Activated naive CD4-positive, alpha-beta T cell treated with anti-CD3 and anti-CD28 coated beads for 36 hours (primary cell): ENCODE measurements around the gene SLC28A3. TPM values are rescaled to one million over a fixed set of nuclear protein-coding genes. Genes with fewer than 3 reads are reported as not detected.

Experiments
- CTCF ChIA-PET: fragments of 350-600 bp; sonication (Branson Sonifier 250); formaldehyde crosslinking; loops from one replicate; lab custom pipeline; 2021; ENCODE audit warnings: antibody characterized with exemption; lab: Charles Lee
- DNase-seq: peaks from one replicate; pipeline ENCODE4 v3.0.0-alpha.2; 2020
- H3K27ac Mint-ChIP-seq: one replicate; pipeline ENCODE4 v1.8.0; 2021; ENCODE audit warnings: mild to moderate bottlenecking, mixed read lengths
- H3K27me3 Mint-ChIP-seq: one replicate; pipeline ENCODE4 v1.8.0; 2021; ENCODE audit warnings: low read depth, mixed read lengths
- H3K36me3 Mint-ChIP-seq: one replicate; pipeline ENCODE4 v1.8.0; 2021; ENCODE audit warnings: low read depth, mixed read lengths
- H3K4me1 Mint-ChIP-seq: one replicate; pipeline ENCODE4 v1.8.0; 2021; ENCODE audit warnings: low read depth, mixed read lengths
- H3K4me3 Mint-ChIP-seq: one replicate; pipeline ENCODE4 v1.8.0; 2021; ENCODE audit warnings: mild to moderate bottlenecking, moderate library complexity, mixed read lengths
- H3K9me3 Mint-ChIP-seq: one replicate; pipeline ENCODE4 v1.8.0; 2021; ENCODE audit warnings: mixed read lengths
- intact Hi-C: fragments of 100-400 bp; cut with micrococcal nuclease; formaldehyde crosslinking; loops from one replicate; pipeline ENCODE4 v1.15.1; 2023
- total RNA-seq, 2 experiments: library from RNA; stranded (reverse); gene quantifications; one replicate each; pipeline ENCODE4 v1.2.3, GENCODE V29; 2021

SLC28A3 gene
- total RNA-seq, 2 experiments from 2014 or later = 0.32 to 0.33 TPM

GRCh38 chr9:84338792-84339191, 1.8 kb downstream of the SLC28A3 start:
- H3K4me3 Mint-ChIP-seq = no peak overlapping the region
- no peaks in the 10 kb centered on the region for H3K4me1 Mint-ChIP-seq
- H3K36me3 Mint-ChIP-seq = no peaks in the 10 kb centered on the region
- intact Hi-C loops = no loop called here
- H3K27ac Mint-ChIP-seq = no peak overlapping the region
- no peak for DNase-seq
- CTCF ChIA-PET = no interaction called here
- no peaks in the 10 kb centered on the region for H3K27me3 Mint-ChIP-seq
- no peaks in the 10 kb centered on the region for H3K9me3 Mint-ChIP-seq

- H3K36me3 Mint-ChIP-seq = no peaks in the 10 kb centered on the region
- no peak for DNase-seq
- intact Hi-C loops = no loop called here
- no peaks in the 10 kb centered on the region for H3K27me3 Mint-ChIP-seq
- no peaks in the 10 kb centered on the region for H3K9me3 Mint-ChIP-seq
- CTCF ChIA-PET = no interaction called here
- H3K27ac Mint-ChIP-seq = no peak overlapping the region
- no peaks in the 10 kb centered on the region for H3K4me1 Mint-ChIP-seq
- H3K4me3 Mint-ChIP-seq = no peak overlapping the region
Measured at GRCh38 chr9:84337252-84337651, 3.3 kb downstream of the SLC28A3 start.

- CTCF ChIA-PET = no interaction called here
- Mint-ChIP-seq H3K9me3 (peaks cover 8% of the 10 kb centered on the region), H3K27me3 (peaks cover 9% of the 10 kb centered on the region), H3K4me1 (no peaks in the 10 kb centered on the region), H3K4me3 (no peak overlapping the region), H3K36me3 (no peaks in the 10 kb centered on the region), H3K27ac (no peak overlapping the region)
- intact Hi-C loops = no loop called here
- no peak for DNase-seq
Measured at GRCh38 chr9:84331119-84331809, 9.3 kb downstream of the SLC28A3 start.

- H3K4me1 Mint-ChIP-seq = no peaks in the 10 kb centered on the region
- H3K36me3 Mint-ChIP-seq = no peaks in the 10 kb centered on the region
- no peak for DNase-seq
- H3K4me3 Mint-ChIP-seq = no peak overlapping the region
- intact Hi-C loops = no loop called here
- H3K9me3 Mint-ChIP-seq = peaks cover 8% of the 10 kb centered on the region
- CTCF ChIA-PET = no interaction called here
- H3K27ac Mint-ChIP-seq = no peak overlapping the region
- H3K27me3 Mint-ChIP-seq = peaks cover 9% of the 10 kb centered on the region
Measured at GRCh38 chr9:84330246-84330645, 10.3 kb downstream of the SLC28A3 start.

DNA sequence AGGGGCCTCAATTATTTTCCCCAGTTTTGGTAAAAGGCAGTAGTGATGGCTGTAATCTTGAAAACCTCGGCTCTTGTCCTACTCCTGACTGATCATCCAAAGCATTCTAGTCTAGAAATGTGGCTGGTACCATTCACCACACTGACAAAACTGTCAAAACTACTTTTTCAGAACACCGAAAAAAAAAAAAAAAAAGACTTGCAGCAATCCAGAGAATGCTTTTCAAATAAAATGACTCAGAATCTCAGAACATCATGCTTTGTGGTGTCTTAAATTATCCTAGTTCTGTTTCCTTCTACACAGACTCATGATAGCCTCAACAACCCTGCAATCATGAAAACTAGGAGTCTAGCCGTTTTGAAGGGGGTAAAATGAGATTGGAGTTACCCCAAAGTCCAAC, 13.4 kb downstream of the SLC28A3 start:
- H3K4me1 Mint-ChIP-seq = no peaks in the 10 kb centered on the region
- H3K27ac Mint-ChIP-seq = no peak overlapping the region
- peaks cover 9% of the 10 kb centered on the region for H3K27me3 Mint-ChIP-seq
- no peak overlapping the region for H3K4me3 Mint-ChIP-seq
- intact Hi-C loops = no loop called here
- DNase-seq = no peak
- peaks cover 8% of the 10 kb centered on the region for H3K9me3 Mint-ChIP-seq
- CTCF ChIA-PET = no interaction called here
- H3K36me3 Mint-ChIP-seq = no peaks in the 10 kb centered on the region

DNA sequence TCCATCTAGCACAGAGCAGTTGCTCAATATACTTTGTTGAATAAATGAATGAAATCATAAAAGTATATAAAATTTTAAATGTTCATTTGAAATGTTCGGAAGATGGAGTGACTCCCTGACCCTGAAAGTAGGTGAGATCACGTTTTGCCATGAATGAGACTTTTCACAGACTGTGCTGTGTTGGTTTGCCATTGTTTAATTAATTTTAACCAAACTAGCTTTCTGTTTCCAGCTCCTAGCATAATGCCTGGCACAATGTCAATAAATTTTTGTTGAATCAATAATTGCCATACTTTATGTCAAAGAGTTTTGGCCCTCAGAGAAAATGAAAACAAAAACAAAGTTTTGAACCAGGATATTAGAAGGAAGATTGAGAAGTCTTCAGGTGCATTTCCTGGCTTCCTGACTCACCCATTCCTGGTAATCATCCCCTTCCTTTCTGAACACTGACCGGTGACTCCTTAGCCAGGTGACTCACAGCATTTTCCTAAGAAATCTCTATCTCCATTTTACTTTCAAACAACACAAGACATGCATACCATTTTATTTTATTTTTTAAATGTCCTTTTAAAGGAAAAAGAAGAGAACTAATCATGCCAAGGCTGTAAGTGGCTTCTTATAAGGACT, 15.1 kb downstream of the SLC28A3 start:
- Mint-ChIP-seq H3K4me1 (no peaks in the 10 kb centered on the region), H3K27ac (no peak overlapping the region), H3K9me3 (peaks cover 8% of the 10 kb centered on the region), H3K27me3 (peaks cover 9% of the 10 kb centered on the region), H3K36me3 (no peaks in the 10 kb centered on the region), H3K4me3 (no peak overlapping the region)
- CTCF ChIA-PET = interaction anchor here (1.9 to 2.7 kb wide), 2 partner anchors 10 to 65 kb away, joined by 6 to 13 read pairs; no protein-coding TSS in a partner anchor
- no peak for DNase-seq
- intact Hi-C loops = no loop called here

- Mint-ChIP-seq H3K36me3 (no peaks in the 10 kb centered on the region), H3K27ac (no peak overlapping the region), H3K27me3 (peaks cover 7% of the 10 kb centered on the region), H3K4me3 (no peak overlapping the region), H3K9me3 (peaks cover 8% of the 10 kb centered on the region), H3K4me1 (no peaks in the 10 kb centered on the region)
- CTCF ChIA-PET = interaction anchor here (1.9 to 2.7 kb wide), 2 partner anchors 9 to 64 kb away, joined by 6 to 13 read pairs; no protein-coding TSS in a partner anchor
- no peak for DNase-seq
- intact Hi-C loops = no loop called here
Measured at GRCh38 chr9:84324811-84325210, 15.7 kb downstream of the SLC28A3 start.

- CTCF ChIA-PET = interaction anchor here (1.9 to 2.7 kb wide), 2 partner anchors 8 to 63 kb away, joined by 6 to 13 read pairs; no protein-coding TSS in a partner anchor
- Mint-ChIP-seq H3K36me3 (no peaks in the 10 kb centered on the region), H3K4me1 (no peaks in the 10 kb centered on the region)
Measured at GRCh38 chr9:84323858-84324257, 16.7 kb downstream of the SLC28A3 start.

DNA sequence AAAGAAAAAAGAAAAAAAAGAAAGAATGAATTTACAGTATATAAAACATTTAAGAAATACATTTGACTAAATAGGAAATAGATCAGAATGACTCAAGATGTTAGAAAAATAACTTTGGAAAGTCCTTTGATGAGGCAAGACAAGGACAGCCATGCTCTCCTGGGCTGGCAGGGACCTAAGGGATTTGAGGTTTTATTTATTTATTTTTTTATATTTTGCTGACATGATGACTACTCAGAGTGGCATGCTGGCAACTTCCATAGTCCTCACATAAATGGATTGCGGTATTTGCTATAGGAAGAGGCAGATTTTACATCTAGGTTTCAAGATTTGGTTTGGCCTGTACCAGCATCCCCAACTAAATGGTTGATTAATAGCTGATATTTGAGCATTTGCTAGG, 17.7 kb downstream of the SLC28A3 start:
- H3K4me3 Mint-ChIP-seq = no peak overlapping the region
- H3K27ac Mint-ChIP-seq = no peak overlapping the region
- H3K4me1 Mint-ChIP-seq = no peaks in the 10 kb centered on the region
- no peaks in the 10 kb centered on the region for H3K36me3 Mint-ChIP-seq
- CTCF ChIA-PET = no interaction called here
- intact Hi-C loops = no loop called here
- H3K27me3 Mint-ChIP-seq = no peaks in the 10 kb centered on the region
- H3K9me3 Mint-ChIP-seq = peaks cover 3% of the 10 kb centered on the region
- DNase-seq = no peak

More at GRCh38 chr9:84323858-84324257, 16.7 kb downstream of the SLC28A3 start:
- H3K27ac Mint-ChIP-seq = no peak overlapping the region
- peaks cover 8% of the 10 kb centered on the region for H3K9me3 Mint-ChIP-seq
- H3K4me3 Mint-ChIP-seq = no peak overlapping the region
- intact Hi-C loops = no loop called here
- DNase-seq = no peak
- H3K27me3 Mint-ChIP-seq = peaks cover 2% of the 10 kb centered on the region

- H3K36me3 Mint-ChIP-seq = no peaks in the 10 kb centered on the region
- intact Hi-C loops = no loop called here
- no peaks in the 10 kb centered on the region for H3K9me3 Mint-ChIP-seq
- CTCF ChIA-PET = interaction anchor here (0.6 to 6.0 kb wide), 3 partner anchors 60 to 147 kb away, joined by 3 to 27 read pairs (median 3); no protein-coding TSS in a partner anchor
- no peak overlapping the region for H3K27ac Mint-ChIP-seq
- no peaks in the 10 kb centered on the region for H3K27me3 Mint-ChIP-seq
- DNase-seq = no peak
- peaks cover 2% of the 10 kb centered on the region for H3K4me1 Mint-ChIP-seq
- H3K4me3 Mint-ChIP-seq = no peak overlapping the region
Measured at GRCh38 chr9:84320231-84320630, 20.3 kb downstream of the SLC28A3 start.

GRCh38 chr9:84319632-84320031, 20.9 kb downstream of the SLC28A3 start:
- no peak for DNase-seq
- Mint-ChIP-seq H3K36me3 (no peaks in the 10 kb centered on the region), H3K4me1 (peaks cover 8% of the 10 kb centered on the region), H3K27me3 (no peaks in the 10 kb centered on the region), H3K4me3 (no peak overlapping the region), H3K27ac (no peak overlapping the region), H3K9me3 (no peaks in the 10 kb centered on the region)
- CTCF ChIA-PET = interaction anchor here (0.6 to 6.0 kb wide), 3 partner anchors 59 to 146 kb away, joined by 3 to 27 read pairs (median 3); no protein-coding TSS in a partner anchor
- intact Hi-C loops = loop anchor here (5.0 kb wide), 2 partner anchors 337 to 697 kb away; partner anchors contain the start of genes HNRNPK, IDNK and RMI1

DNA sequence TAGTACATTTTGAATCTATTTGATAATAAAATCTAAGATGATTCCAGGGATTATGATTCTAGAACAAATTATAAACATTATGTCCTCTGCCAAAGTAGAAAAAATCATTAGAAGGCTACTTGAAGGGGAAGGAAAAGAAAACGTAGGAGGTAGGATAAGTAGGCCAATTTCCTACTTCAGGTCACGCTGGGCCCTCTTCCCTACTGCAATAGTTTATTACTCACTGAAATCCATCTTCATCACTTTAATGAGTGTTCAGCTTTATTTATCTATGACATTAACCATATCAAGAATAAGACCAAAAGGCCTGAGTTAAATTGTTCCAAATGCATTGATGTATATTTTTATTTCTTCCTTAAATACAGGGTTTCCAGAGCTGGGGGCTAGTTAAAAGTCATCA, 21.6 kb downstream of the SLC28A3 start:
- no peaks in the 10 kb centered on the region for H3K27me3 Mint-ChIP-seq
- no peak overlapping the region for H3K4me3 Mint-ChIP-seq
- H3K4me1 Mint-ChIP-seq = peaks cover 14% of the 10 kb centered on the region
- H3K9me3 Mint-ChIP-seq = no peaks in the 10 kb centered on the region
- CTCF ChIA-PET = interaction anchor here (6.0 kb wide), 1 partner anchor 58 kb away, joined by 27 read pairs; no protein-coding TSS in a partner anchor
- DNase-seq = no peak
- intact Hi-C loops = loop anchor here (5.0 kb wide), 2 partner anchors 337 to 697 kb away; partner anchors contain the start of genes HNRNPK, IDNK and RMI1
- H3K36me3 Mint-ChIP-seq = no peaks in the 10 kb centered on the region
- no peak overlapping the region for H3K27ac Mint-ChIP-seq
